Measurements from ENCODE around the gene CARMIL3. TPM values are rescaled to one million over a fixed set of nuclear protein-coding genes. Genes with fewer than 3 reads are reported as not detected.
"Not testable (repeated sequence)": the region's sequence is repeated elsewhere in the genome, so short reads cannot be mapped to it uniquely, and the experiment has no call there.

Gene CARMIL3
- total RNA-seq, 1 donor from 2014 or later: 0.19 TPM

DNA sequence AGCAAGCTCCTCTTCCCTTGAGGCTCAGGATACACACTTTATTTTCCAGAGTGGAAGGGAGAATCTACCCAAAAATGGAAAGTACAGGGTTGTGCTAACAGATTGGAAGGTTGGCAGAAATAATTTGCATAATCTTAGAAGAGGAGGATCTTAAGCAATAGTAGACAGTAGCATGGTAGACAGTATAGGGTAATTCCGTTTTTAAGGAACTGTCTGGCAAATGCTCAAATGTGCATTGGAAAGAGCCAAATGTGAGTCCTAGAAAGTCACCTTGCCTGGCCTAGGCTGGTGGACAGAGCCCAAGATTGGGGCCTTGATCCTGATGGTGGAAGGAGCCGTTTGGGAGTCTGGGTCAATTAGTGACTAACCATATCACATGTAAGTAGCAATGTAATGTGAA is 13.1 kb upstream of the CARMIL3 start:
- DNase-seq (ENCODE audit: low read depth): no peak

DNA sequence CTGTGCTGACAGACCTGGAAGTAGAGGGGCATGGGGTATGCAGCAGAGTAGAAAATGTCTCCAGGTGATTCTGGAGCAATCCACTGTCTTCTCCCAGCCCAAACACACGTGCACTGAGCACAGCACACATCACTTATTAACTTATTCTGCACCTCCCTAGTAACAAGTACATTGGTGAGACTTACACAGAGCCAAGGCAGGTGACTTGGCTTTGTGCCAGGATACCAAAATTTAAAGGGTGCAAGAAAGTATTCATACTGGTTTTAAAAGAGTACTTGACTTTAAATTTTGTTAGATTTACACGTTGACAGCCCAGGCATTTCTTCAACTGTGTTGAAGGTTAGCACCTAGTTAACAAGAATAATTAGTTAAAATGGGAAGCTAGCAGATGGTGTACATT is 11.1 kb upstream of the CARMIL3 start:
- no peak for DNase-seq (ENCODE audit: low read depth)

DNA sequence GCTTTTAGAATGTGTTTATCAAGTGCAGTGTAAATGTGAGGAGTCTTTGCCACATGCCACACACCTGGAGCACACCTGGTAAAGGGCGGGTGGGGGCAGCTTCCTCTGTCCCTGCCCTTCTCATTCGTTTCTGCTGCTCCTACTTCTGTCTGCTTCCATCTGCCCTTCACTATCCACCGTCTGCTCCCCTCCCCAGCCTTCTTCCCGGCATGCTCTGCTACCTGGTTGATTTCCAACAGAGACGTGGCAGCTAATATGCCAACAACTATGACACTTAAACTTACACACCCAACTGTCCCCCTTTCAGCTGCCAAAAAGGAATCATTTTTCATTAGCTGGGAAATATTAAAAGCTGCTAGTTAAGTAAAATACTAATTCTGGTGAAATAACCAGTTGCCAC is 9.1 kb upstream of the CARMIL3 start:
- no peak for DNase-seq (ENCODE audit: low read depth)

- DNase-seq (ENCODE audit: low read depth): not testable (repeated sequence)
Observed at GRCh38 chr14:24049002-24049401, 2.8 kb upstream of the CARMIL3 start.

DNA sequence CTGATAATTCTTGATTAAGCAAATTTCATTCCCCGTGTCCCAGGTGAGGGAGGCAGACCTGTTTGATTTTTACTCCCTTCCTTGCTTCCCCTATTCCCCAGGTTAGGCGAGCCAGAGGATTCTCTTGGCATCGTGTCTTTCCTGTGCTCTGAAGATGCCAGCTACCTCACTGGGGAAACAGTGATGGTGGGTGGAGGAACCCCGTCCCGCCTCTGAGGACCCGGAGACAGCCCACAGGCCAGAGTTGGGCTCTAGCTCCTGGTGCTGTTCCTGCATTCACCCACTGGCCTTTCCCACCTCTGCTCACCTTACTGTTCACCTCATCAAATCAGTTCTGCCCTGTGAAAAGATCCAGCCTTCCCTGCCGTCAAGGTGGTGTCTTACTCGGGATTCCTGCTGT is 1.1 kb upstream of the CARMIL3 start:
- DNase-seq (ENCODE audit: low read depth): not testable (repeated sequence)

DNA sequence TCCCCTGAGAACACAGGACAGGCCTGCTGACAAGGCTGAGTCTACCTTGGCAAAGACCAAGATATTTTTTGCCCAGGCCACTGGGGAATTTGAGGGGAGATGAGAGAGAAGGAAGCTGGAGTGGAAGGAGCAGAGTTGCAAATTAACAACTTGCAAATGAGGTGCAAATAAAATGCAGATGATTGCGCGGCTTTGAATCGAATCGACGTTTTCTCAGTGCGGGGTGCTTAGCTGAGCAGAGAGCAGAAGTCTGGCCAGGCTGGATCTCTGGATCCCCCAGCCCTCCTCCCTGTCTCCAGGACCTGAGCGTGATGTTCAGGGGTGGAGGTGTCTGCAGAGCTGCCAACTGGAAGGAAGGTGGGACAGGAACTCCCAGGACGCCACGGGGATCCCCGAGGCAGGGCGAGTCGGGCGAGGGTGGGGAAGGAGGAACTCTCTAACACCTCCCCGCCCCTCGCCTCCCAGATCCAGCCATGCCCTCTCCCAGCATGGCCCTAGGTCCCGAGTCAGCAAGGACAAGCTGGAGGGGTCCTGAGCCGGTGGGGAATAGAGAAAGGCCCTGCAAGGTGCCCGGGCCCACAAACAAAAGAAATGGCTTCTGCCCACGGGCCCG is 527 bp upstream of the CARMIL3 start:
- no peak for DNase-seq (ENCODE audit: low read depth)

DNA sequence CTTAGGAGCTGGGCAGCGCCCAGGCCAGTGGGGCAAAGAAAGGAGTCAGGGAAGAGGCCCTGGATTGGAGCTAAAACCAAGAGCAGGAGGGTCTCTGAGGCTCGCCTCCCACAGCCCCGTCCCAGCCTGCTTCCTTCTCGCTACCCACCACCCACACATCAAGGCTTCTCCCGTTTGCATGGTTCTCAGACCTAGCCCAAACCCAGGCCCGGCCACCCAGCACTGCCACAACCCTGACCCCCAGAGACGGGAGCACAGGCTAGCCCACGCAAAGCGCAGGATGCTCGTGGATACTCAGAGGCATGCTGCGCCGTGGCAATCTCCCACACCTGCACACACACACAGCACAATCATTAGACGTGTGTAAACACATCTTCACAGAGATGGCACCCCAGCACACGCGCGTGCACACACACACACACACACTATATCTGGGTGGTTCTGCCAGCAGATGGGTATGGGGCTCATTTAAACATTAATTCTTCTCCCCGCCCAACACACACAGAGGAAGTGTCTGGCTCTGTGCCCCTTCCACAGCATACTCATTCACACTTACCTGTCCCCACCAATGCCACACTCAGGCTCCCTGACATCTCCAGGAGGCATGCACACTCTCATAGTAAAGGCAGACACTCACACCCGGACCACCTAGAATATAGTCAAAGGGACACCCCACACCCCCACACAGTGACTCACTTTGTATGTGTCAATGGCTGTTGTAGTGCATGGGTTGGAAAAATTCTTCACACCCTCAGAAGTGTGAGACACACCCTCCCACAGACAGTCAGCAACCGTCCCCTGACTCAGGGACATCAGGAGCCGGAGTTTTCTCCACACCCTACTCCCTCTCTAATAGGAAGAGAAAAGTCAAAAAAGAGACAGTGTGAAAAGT is 1.1 kb downstream of the CARMIL3 start:
- DNase-seq (ENCODE audit: low read depth): no peak

- DNase-seq (ENCODE audit: low read depth): no peak
Observed at GRCh38 chr14:24053548-24054323, 1.9 kb downstream of the CARMIL3 start.

DNA sequence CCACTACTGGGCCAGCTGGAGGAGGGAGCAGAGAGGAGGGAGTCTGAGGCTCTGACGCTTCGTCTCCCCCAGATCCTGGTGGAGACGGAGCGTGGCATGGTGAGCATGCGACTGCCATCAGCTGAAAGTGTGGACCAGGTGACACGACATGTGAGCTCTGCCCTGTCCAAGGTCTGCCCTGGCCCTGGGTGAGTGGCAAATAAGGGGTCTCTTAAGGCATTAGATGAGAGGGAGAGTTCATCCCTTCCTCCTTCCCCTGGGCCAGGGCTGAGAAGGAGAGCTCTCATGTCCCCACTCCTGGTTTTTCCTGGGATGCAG is 2.5 kb downstream of the CARMIL3 start:
- DNase-seq (ENCODE audit: low read depth): no peak

DNA sequence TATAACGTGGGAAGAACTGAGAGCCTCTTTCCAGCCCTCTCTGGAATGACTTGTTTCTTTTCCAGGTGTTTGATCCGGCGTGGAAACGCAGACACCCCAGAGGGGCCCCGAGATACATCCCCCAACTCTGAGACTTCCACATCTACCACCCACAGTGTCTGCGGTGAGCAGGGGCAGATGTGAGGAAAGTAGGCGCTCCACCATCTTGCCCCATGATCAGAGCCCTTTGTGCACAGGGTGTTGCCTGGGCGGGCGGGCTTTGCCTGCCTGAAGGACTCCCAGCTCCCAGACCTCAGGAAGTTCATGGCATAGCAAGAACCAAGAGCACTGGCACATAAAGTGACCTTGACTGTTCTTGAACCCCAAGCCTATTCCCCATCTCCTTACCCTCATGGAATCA is 2.8 kb downstream of the CARMIL3 start:
- no peak for DNase-seq (ENCODE audit: low read depth)

- no peak for DNase-seq (ENCODE audit: low read depth)
Observed at GRCh38 chr14:24055971-24056799, 4.4 kb downstream of the CARMIL3 start.

- DNase-seq (ENCODE audit: low read depth): no peak
Observed at GRCh38 chr14:24056800-24057184, 5.0 kb downstream of the CARMIL3 start.

DNA sequence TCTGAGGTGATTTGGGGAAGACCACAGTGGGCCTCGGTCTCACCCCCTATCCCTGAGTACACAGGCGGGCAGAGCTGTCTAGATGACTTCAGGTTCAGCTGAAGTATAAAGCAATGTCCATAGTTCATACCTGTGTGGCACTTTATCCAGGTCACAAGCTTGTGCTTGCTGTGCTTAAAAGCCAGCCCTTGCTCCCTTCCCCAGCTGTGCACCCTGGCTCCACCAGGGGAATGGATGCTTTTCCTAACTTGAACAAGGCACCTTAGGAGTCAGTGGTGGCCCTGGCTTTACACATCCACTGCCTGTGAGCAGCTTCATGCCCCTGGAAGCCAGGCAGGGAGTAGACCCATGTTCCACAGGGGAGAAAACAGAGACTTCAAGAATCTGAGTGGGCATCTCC is 5.5 kb downstream of the CARMIL3 start:
- no peak for DNase-seq (ENCODE audit: low read depth)

DNA sequence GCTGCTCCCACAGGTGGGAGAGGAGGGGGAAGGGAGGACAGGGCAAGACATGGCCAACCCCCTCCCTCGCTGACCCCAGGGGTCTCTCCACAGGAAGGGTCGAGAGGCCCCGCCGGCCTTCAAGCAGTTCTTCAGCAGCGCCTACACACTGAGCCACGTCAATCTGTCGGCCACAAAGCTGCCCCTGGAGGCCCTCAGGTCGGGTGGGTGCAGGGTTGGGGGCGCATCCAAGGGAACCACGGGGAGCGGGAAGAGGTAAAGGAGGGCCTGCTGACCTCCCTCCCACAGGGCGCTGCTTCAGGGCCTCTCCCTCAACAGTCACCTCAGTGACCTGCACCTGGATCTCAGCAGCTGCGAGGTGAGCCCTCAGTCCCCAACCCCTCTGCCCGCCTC is 6.1 kb downstream of the CARMIL3 start:
- DNase-seq (ENCODE audit: low read depth): no peak

- DNase-seq (ENCODE audit: low read depth): peak; percentile 78
Observed at GRCh38 chr14:24058260-24058950, 6.6 kb downstream of the CARMIL3 start.

DNA sequence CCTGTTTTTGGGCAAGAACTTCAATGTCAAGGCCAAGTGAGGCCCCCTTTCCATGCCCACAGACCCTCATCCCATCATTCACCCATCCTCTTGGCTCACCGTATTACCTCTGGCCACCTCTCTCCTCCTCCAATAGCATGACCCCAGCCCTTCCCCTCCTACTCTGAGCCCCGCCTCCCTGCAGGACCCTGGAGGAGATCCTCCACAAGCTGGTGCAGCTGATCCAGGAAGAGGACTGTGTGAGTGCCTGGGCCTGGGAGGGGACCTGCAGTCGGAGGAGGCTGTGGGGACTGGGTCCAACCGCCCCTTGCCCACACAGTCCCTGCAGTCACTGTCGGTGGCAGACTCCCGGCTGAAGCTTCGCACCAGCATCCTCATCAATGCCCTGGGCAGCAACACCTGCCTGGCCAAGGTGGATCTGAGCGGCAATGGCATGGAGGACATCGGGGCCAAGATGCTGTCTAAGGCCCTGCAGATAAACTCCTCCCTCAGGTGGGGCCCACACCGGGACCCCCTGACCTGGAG is 7.2 kb downstream of the CARMIL3 start:
- no peak for DNase-seq (ENCODE audit: low read depth)

GRCh38 chr14:24059841-24060388 is 8.1 kb downstream of the CARMIL3 start:
- no peak for DNase-seq (ENCODE audit: low read depth)

DNA sequence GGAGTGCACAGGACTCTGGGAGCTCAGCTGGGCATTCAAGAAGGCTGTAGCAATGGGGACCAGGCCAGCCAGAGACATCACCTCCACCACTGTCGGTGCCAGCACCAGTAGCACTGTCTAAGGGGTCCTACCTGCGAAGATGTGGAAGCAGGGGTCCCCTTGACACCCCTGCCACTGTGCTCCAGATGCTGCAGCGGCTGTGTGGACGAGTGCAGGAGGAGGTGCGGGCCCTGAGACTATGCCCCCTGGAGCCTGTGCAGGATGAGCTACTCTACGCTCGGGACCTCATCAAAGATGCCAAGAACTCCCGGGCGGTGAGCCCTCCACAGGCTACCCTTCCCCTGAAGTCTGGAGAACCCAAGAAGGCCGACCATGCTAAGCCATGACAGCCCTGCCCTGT is 8.6 kb downstream of the CARMIL3 start:
- DNase-seq (ENCODE audit: low read depth): no peak

- DNase-seq (ENCODE audit: low read depth): no peak
Observed at GRCh38 chr14:24060984-24061913, 9.4 kb downstream of the CARMIL3 start.
